HG03342 (cell line): ENCODE data around the gene FEM1B.

Experiments
- ATAC-seq: cut with Tn5 transposase; IDR thresholded peaks from one replicate; pipeline ENCODE4 v1.9.1; 2021; ENCODE audit warnings: mild to moderate bottlenecking, moderate library complexity; ENCODE audit not compliant: unreplicated experiment

The FEM1B gene

GRCh38 chr15:68258692-68259091 lies 18.9 kb upstream of the FEM1B start:
- no peak for ATAC-seq

- ATAC-seq, result no peak
These were observed 17.7 kb upstream of the FEM1B start for GRCh38 chr15:68259883-68260282.

- ATAC-seq, result no peak
These were observed 16.3 kb upstream of the FEM1B start for GRCh38 chr15:68261241-68261640.

- no peak for ATAC-seq
These were observed 15.6 kb upstream of the FEM1B start for GRCh38 chr15:68261980-68262379.

GRCh38 chr15:68262514-68263356 lies 14.8 kb upstream of the FEM1B start:
- ATAC-seq, result no peak

- no peak for ATAC-seq
These were observed 13.3 kb upstream of the FEM1B start for GRCh38 chr15:68264282-68264681.

GRCh38 chr15:68265081-68265480 lies 12.5 kb upstream of the FEM1B start:
- ATAC-seq, result no peak

GRCh38 chr15:68265674-68266073 lies 11.9 kb upstream of the FEM1B start:
- no peak for ATAC-seq

- no peak for ATAC-seq
These were observed 9.1 kb upstream of the FEM1B start for GRCh38 chr15:68268405-68268804.

GRCh38 chr15:68271854-68272471 lies 5.6 kb upstream of the FEM1B start:
- ATAC-seq, result no peak

GRCh38 chr15:68272721-68273271 lies 4.7 kb upstream of the FEM1B start:
- no peak for ATAC-seq

- no peak for ATAC-seq
These were observed 3.2 kb upstream of the FEM1B start for GRCh38 chr15:68274201-68274848.

- no peak for ATAC-seq
These were observed 2.3 kb upstream of the FEM1B start for GRCh38 chr15:68275165-68275746.

- ATAC-seq, result no peak
These were observed 877 bp upstream of the FEM1B start for GRCh38 chr15:68276668-68277067.

GRCh38 chr15:68277131-68277602 lies 378 bp upstream of the FEM1B start:
- no peak for ATAC-seq

GRCh38 chr15:68278345-68278594 lies 725 bp downstream of the FEM1B start:
- no peak for ATAC-seq

GRCh38 chr15:68278595-68279405 lies 1.3 kb downstream of the FEM1B start:
- no peak for ATAC-seq

GRCh38 chr15:68279779-68280753 lies 2.5 kb downstream of the FEM1B start:
- ATAC-seq, result no peak

GRCh38 chr15:68281008-68281407 lies 3.5 kb downstream of the FEM1B start:
- ATAC-seq, result no peak
